OCI-LY1 (cell line): ENCODE data around the gene RGS19.

Source experiments
- CTCF ChIP-seq: fragments of 200-600 bp; sonication (generic), shearing (Covaris generic); IDR thresholded peaks from 2 replicates; pipeline ENCODE4 v1.5.1; 2017; ENCODE audit warnings: mild to moderate bottlenecking, antibody characterized with exemption, low read length, moderate library complexity, mixed read lengths
- EZH2 ChIP-seq: fragments of 200-600 bp; sonication (generic), shearing (Covaris generic); IDR thresholded peaks from 2 replicates; pipeline ENCODE4 v1.8.0; 2017; ENCODE audit warnings: borderline replicate concordance, mixed run types, mild to moderate bottlenecking, antibody characterized with exemption, low read length, moderate library complexity, mixed read lengths

GRCh38 chr20:64113444-64113775 is 34.1 kb upstream of the RGS19 start:
- TF ChIP-seq CTCF, result no peak
- no peak for TF ChIP-seq EZH2
